ENCODE results near the gene NAV2.
"Not testable (repeated sequence)": the region's sequence is repeated elsewhere in the genome, so short reads cannot be mapped to it uniquely, and the experiment has no call there.

The NAV2 gene

GRCh38 chr11:19982774-19983495, 270.3 kb downstream of the NAV2 start:
- in situ Hi-C loops (cut with HindIII; ENCODE audit: low sequenced_read_pairs): loop anchor here (5.0 to 25.0 kb wide), 2 partner anchors 66 to 379 kb away; partner anchors contain the start of gene HTATIP2

DNA sequence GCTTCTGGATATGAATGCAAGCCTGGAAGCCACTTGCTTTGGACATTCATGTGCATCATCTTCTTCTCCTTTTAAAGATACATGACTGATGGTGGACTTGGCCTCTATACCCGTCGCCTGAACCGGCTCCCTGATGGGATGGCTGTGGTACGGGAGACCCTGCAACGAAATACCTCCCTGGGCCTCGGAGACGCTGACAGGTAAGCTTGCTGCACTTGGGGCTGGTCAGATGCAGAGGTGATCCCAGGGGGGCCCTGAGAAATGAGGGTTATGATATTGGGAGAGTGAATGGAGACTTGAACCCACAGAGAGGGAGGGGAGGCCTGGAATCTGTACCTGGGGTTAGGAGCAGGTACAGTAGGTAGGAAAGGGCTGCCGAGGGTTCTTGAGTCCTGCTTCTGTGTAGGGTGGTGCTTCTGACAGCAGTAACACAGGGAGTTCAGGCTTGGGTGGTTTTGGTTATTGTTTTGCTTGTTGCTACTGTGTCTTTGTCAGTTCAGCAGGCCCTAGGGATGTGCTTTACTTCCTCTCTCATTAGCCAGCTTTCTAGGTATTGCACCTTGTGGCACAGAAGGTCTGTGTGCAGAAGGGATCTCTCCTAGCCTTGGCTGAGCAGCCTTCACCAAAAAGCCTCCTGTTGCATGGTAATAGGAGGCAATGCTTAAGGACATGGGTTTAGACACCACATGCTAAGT, 271.6 kb downstream of the NAV2 start:
- in situ Hi-C loops (cut with HindIII; ENCODE audit: low sequenced_read_pairs): loop anchor here (5.0 to 25.0 kb wide), 2 partner anchors 67 to 378 kb away; partner anchors contain the start of gene HTATIP2

DNA sequence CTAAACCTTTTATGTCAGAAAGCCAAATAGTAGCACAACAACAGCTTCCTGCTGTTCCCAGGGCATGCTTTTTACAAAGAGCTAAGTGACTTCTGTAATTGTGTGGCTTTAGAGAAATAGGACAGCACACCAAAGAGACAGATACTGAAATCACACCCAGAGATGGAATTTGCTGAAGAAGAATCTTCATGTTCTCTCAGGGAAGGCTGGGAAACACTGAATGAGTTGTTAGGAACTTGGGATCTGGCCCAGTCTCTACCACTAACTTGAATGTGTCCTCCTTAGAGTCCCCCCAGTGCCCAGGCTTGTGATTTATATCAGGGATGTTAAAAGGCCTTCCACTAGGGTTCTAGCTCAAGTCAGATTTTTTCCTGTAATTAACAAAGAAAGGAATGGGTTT, 272.5 kb downstream of the NAV2 start:
- in situ Hi-C loops (cut with HindIII; ENCODE audit: low sequenced_read_pairs): loop anchor here (25.0 kb wide), 1 partner anchor 377 kb away; the partner anchor contains the start of gene HTATIP2

DNA sequence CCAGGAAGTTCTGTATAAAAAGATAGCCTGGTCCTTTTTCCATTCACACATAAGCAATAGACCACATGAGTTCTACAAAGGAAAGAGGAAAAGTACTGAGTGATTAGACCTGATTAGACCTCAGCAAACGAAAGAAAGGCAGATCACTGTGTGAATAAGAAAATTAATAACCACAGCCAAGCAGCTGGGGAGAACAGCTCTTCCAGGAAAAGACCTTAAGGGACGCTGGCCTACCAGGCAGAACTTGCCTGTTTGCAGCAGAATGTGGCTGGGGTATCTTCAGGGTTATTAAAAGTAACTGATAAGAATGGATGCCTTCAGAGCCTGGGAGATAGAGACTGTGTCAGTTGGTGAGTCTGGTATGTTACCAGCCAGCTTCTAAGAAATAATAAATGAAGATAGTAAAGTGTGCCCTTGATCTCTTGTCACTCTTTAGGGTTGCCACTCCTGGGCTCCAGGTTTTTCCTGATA, 274.7 kb downstream of the NAV2 start:
- in situ Hi-C loops (cut with HindIII; ENCODE audit: low sequenced_read_pairs): loop anchor here (25.0 kb wide), 1 partner anchor 375 kb away; the partner anchor contains the start of gene HTATIP2

- in situ Hi-C loops (cut with HindIII; ENCODE audit: low sequenced_read_pairs): loop anchor here (25.0 kb wide), 1 partner anchor 374 kb away; the partner anchor contains the start of gene HTATIP2
These were observed 276.0 kb downstream of the NAV2 start for GRCh38 chr11:19988598-19988997.

GRCh38 chr11:19989191-19989590, 276.6 kb downstream of the NAV2 start:
- in situ Hi-C loops (cut with HindIII; ENCODE audit: low sequenced_read_pairs): loop anchor here (25.0 kb wide), 1 partner anchor 373 kb away; the partner anchor contains the start of gene HTATIP2

DNA sequence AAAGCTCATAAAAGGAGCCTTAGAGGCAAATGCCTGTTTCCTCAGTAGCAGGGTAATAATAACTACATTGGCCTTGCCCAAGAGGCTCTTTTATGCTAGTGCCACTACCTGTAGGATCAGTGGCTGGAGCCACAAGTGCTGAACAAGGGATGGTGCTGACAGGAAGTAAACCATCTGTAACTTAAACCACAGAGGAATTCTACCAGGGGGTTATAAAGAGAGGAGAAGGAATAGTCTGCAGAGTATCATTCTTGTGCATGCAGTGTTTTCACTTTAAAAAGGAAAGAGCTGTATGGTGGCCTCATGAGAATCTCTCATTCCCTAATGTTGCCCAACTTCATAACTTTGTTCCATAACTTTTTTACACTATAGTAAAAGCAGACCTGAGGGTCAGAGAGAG, 279.5 kb downstream of the NAV2 start:
- in situ Hi-C loops (cut with HindIII; ENCODE audit: low sequenced_read_pairs): loop anchor here (25.0 kb wide), 1 partner anchor 370 kb away; the partner anchor contains the start of gene HTATIP2

GRCh38 chr11:19992998-19993397, 280.4 kb downstream of the NAV2 start:
- in situ Hi-C loops (cut with HindIII; ENCODE audit: low sequenced_read_pairs): loop anchor here (25.0 kb wide), 1 partner anchor 369 kb away; the partner anchor contains the start of gene HTATIP2

- in situ Hi-C loops (cut with HindIII; ENCODE audit: low sequenced_read_pairs): loop anchor here (25.0 kb wide), 1 partner anchor 368 kb away; the partner anchor contains the start of gene HTATIP2
These were observed 282.0 kb downstream of the NAV2 start for GRCh38 chr11:19994672-19995071.

GRCh38 chr11:19995145-19995544, 282.5 kb downstream of the NAV2 start:
- in situ Hi-C loops (cut with HindIII; ENCODE audit: low sequenced_read_pairs): loop anchor here (25.0 kb wide), 1 partner anchor 367 kb away; the partner anchor contains the start of gene HTATIP2

- in situ Hi-C loops (cut with HindIII; ENCODE audit: low sequenced_read_pairs): loop anchor here (25.0 kb wide), 1 partner anchor 366 kb away; the partner anchor contains the start of gene HTATIP2
These were observed 283.9 kb downstream of the NAV2 start for GRCh38 chr11:19996571-19996970.

GRCh38 chr11:20000022-20000350, 287.3 kb downstream of the NAV2 start:
- in situ Hi-C loops (cut with HindIII; ENCODE audit: low sequenced_read_pairs): no loop called here

- in situ Hi-C loops (cut with HindIII; ENCODE audit: low sequenced_read_pairs): no loop called here
These were observed 287.9 kb downstream of the NAV2 start for GRCh38 chr11:20000351-20001134.

GRCh38 chr11:20002312-20003216, 289.9 kb downstream of the NAV2 start:
- in situ Hi-C loops (cut with HindIII; ENCODE audit: low sequenced_read_pairs): no loop called here

GRCh38 chr11:20003351-20003750, 290.7 kb downstream of the NAV2 start:
- in situ Hi-C loops (cut with HindIII; ENCODE audit: low sequenced_read_pairs): no loop called here

GRCh38 chr11:20004866-20005265, 292.2 kb downstream of the NAV2 start:
- in situ Hi-C loops (cut with HindIII; ENCODE audit: low sequenced_read_pairs): no loop called here

GRCh38 chr11:20005747-20006146, 293.1 kb downstream of the NAV2 start:
- in situ Hi-C loops (cut with HindIII; ENCODE audit: low sequenced_read_pairs): no loop called here

DNA sequence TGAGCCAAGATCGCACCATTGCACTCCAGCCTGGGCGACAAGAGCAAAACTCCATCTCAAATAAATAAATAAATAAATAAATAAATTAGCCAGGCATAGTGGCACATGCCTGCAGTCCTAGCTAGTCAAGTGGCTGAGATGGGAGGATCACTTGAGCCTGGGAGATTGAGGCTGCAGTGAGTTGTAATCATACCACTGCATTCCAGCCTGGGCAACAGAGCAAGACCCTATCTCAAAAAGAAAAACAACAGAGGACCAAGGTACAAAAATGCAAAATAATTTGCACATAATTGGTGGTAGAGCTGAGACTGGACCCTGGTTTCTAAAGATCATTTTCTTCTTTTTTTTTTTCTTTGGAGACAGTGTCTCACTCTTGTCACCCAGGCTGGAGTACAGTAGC, 294.0 kb downstream of the NAV2 start:
- in situ Hi-C loops (cut with HindIII; ENCODE audit: low sequenced_read_pairs): not testable (repeated sequence)

- in situ Hi-C loops (cut with HindIII; ENCODE audit: low sequenced_read_pairs): no loop called here
These were observed 294.7 kb downstream of the NAV2 start for GRCh38 chr11:20007386-20007785.
